OCI-M1 (cell line): ENCODE measurements around the gene IFT27.
A peak's percentile ranks its signal among the peaks of the same experiment; 100 is the strongest.
"Not testable (repeated sequence)": the region's sequence is repeated elsewhere in the genome, so short reads cannot be mapped to it uniquely, and the experiment has no call there.

ENCODE experiments used
- DNase-seq: peaks from one replicate; lab custom pipeline; 2025; lab: John Stamatoyannopoulos, UW

IFT27 gene

DNA sequence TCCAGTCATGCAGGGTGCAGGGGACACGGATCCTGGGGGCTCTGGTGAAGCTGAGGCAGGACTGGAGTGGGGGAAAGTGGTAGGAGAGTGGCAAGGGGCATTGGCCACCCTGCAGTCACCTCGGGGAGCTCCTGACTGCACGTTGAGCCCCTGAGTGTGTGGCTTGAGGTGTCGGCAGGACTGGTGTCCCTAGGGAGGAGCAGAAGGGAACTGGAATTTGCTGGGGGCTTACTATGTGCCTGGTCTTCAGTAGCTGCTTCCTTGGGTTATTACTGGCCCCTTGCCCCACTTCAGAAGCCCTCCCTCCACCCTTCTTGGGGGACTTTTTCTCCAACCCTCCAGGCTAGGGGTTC is 31.5 kb downstream of the IFT27 start:
- DNase-seq = no peak

DNA sequence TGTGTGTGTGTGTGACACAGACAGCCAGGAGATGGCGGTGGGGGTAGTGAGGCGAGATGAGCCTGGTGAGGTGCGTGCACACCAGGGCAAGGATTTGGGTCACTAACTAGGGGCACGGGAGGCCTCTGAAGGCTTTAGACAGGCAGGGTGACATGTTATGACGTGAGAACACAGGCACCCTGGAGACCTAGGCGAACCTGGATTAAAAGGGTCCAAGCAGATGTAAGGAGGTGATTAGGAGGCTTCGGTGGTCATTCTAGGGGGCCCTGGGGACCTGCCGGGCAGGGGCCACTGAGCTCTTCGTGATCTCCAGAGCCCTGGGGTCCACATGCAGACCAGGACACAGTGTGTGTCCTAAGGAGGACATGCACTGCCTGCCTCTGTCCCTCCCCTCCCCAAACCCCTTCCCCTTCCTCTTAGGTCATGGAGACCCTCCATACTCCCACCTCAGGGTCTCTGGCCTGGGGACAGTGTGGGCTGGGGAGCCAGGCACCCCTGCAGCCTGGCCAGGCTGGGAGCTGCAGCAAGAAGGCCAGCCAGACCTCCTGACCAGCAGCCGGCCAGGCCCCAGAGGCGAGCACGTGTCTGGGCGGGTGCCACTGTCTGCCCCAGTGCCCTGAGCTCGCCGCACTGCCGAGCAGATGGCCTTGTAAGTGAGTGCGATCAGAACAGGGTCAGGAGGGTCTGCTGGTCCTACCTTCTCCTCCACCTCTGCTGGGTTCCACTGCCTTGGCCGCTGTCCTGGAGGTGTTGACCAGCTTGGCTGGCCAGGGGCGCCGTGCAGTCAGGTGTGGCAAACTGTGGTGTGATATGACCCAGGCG is 32.1 kb downstream of the IFT27 start:
- DNase-seq = no peak

DNA sequence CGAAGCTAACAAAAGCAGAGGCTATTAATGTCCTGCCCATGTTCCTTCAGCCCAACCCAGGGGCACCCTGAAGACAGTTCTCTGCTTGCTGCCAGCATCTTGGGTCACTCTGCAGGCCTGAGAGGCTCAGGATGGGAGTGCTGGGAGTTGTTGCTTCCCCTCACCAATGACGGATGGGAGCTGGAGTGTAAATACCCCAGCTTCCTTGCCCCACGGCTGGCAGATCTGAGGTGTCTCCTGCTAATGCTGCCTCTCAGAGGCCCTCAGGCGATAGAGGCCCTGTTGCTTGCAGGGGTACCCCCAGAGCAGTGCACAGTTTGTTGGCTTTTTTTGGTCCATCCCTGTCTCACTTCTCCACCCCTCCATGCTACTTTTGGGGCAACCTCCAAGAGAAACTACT is 32.9 kb downstream of the IFT27 start:
- DNase-seq = no peak

DNA sequence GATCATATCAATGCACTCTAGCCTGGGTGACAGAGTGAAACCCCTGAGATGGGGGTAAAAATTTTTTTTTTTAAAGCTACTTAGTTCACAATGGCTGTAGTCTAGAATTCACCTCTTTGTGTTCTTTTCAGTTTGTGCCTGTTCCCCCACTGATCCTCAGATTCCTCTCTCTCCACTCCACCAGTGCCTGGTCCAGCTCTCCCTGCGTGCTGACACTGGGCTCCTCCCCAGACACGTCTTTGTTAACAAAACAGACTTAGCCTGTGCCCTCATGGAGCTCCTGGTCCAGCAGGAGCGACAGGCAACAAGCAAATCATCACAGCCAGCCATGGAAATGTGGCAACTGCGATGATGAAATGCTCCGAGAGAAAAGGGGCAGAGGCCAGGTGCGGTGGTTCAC is 34.0 kb downstream of the IFT27 start:
- no peak for DNase-seq

DNA sequence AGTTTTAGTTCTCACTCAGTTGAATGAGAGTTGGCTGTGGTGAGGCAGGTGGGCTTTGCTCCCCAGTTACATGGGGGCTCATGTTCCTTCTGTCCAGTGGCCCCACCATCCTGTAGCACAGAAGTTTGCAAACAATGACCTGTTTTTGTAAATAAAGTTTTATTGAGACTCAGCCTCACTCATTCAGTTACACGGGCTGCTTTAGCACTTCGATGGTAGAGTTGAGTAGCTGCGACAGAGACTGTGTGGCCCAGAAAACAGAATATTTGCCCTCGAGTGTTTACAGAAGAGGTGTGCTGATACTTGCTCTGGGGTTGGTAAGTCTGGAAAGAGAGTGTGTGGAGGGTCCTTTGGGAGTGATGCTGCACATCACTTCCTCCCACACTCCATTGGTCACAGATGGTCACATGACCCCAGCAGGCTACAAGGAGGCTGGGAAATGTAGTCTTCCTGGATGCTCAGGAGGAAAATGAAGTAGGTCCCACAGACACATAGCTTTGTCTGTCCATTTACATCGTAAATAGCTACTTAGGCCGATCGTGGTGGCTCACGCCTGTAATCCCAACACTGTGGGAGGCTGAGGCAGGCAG is 34.6 kb downstream of the IFT27 start:
- peak; percentile 30 for DNase-seq

DNA sequence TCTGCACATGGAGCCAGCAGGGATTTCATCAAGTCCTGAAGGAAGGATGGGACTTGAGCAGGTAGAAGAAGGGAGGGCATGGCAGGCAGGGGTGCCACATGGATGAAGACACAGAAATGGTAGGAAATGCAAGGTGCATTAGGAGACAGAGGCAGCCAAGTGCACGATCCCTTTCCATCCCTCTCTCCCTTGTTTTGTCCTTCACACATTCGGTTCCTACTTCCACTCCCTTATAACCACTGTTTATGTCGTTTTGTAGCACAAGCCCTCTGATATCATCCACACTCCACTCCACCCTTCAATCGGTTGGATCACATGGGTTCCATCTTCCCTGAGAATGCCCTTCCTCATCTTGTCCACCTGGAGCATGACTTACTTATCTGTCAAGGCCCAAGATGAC is 35.2 kb downstream of the IFT27 start:
- no peak for DNase-seq

DNA sequence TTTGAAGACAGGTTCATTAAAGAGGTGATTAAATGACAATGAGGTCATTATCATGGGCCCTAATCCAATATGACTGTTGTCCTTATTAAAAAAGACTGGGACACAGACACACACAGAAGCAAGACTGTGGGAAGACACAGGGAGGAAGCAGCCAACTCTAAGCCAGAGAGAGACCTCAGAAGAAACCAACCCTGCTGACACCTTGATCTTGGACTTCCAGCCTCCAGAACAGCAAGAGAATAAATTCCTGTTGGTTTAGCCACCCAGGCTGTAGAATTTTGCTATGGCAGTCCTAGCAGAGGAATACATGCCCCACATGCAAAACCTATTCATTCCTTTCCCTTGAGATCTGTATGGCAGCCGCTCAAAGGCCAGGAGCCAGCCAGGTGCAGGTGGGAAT is 36.7 kb downstream of the IFT27 start:
- no peak for DNase-seq

DNA sequence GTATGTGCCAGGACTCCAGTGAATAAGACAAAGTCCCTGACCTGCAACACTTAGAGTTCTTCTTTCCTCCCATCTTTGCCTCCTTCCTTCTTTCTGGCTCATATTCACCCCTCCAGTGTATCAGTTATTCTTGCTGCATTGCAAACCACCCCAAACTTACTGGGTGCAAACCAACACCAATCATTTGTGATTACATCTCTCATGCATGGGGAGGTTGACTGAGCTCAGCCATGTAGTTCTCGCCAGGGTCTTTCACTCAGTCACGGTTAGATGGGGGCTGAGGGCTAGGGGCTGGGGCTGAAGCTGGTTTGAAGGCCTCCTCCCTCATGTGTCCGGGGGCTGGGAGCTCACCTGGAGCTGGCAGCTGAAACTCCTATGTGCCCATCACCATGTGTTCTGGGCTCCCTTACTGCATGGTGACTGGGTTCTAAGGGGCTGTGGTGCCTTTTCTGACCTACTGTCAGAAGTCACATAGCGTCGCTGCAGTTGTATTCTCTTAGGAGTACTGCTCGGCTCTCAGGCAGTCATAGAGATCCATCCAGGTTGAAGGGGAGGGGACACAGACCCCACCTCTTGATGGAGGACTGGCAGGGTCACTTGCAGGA is 37.4 kb downstream of the IFT27 start:
- no peak for DNase-seq

DNA sequence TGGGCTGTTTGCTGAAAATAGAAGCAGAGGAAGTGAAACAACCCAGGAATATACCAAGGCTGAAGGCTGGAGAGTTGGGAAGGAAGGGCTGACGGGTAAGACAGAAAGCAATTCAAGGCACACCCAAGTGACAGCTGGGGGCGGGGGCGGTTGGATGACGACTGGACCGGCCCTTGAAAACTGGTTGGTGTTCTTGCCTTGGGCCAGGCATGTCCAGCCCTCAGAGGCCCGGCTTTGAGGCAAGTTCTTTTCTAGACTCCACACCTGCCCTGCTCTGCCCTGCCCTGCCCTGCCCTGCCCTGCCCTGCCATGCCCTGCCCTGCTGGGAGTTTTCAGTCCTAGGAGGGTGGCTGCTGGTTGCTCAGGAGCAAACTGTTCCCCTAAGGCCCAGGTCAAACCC is 38.1 kb downstream of the IFT27 start:
- DNase-seq = no peak

DNA sequence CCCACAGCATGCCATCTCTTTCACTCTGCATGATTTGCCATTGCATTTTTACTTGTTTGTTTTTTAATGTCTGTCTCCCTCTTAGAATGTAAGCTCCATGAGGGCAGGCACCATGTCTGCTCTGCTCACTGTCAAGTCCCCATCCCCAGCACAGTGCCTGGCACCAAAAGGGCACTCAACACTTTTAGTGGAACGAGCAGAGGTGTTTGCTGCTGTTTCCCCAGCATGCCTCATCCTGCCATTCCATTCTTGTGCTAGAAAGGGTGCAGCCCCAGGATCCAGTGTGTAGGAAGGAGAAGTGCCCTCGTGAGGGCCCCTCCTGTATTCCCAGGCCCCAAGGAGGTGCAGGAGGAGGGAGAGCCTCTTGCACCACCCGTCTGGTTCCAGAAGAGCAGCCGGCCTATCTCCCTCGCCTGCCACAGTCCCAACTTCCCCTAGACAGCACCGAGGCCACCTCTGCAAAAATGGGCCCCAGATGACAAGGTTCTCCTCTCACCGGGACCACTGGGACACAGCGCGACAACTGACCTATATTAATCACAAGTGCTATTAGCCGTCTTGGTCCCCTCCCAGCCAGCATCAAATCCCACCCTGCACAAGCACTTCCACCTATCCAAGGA is 39.1 kb downstream of the IFT27 start:
- DNase-seq = no peak

DNA sequence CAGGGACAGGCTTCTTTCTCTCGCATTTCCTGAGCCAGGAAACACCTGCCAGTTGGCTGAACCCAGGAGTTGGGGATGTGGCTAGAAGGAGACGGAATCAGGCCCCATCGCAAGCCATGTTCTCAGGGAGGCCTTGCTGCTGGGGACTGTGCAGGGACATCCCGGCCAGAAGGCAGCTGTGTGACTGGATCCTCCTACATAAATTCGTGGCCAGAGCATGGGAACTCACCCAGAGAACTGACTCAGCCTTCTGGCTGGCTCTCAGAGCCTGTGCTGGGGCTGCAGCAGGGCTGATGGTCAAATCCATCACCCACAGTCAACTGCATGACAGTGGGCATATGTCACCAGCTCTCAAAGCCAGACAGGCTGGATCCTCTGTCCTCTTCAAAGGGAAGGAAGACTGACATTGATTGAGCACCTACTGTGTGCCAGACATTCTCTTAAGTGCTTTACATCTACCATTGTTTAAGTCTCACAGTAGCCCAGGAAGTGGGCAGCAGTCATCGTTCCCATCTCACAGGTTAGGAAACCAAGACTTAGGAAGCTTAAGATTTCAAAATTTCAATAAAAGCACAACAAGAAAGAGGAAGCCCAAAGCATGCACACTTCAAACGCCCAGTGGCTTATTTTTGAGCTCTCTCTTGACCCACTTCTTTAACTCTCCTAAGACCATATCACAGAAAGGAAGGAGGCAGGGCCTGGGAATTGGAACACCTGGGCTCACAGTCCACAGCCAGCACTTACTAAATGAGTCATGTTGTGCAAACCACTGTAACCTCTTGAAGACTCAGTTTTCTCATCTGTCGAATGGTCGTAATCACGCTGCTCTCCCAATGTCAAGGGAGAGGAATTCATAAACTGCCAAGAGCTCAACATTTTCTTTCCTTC is 41.5 kb downstream of the IFT27 start:
- DNase-seq = no peak

DNA sequence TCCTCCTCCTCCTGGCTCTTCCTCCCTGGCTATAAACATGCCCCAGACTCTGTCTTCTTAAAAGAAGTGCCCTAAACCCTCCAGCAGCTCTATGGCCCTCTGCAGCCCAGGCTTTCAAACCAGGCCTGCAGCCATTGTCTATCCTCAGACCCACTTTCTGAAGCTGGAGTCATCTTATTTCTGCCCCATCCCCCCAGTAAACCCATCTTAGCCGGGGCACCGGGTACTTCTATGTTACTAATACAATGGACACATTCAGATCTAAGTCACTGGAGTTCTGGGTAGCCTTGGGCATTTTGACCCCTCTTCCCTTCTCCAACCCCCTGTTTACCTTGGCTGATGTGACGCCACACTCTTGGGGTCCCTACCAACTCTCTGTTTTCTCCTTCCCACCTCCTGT is 42.6 kb downstream of the IFT27 start:
- no peak for DNase-seq

DNA sequence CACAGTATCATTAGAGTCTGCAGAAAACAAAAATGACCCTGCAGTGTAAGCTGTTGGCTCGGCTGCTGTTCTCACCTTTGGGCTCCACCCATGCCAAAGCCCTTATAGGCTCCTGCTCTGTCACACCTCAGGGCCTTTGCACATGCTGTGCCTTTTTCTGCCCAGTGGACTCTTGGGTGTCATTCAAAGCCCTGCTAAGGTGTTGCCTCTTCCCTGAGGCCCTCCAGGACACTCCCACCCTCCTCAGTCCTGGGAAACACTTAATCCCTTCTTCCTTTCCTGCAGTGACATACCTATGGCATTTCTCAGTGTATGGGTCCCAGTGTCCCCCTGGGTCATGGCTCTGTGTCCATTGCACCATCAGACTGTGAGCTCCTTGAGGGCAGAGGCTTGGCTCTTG is 43.3 kb downstream of the IFT27 start:
- DNase-seq = no peak

DNA sequence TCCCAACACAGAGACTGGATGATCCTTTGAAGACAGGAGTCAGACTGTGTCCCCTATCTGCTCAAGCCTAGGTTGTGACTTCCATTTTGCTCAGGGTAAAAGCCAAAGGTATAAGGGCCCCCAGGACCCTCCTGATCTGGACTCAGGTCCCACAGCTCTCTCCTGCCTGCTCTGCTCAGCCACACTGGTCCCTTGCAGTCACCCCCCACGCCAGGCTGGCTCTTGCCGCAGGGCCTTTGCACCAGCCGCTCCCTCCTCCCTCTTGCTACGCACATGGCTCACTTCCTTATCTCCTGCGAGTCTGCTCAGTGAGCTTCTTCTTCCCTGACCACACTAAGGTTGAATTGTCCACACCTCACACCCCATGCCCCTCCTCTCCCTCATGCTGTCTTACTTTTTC is 44.0 kb downstream of the IFT27 start:
- no peak for DNase-seq

DNA sequence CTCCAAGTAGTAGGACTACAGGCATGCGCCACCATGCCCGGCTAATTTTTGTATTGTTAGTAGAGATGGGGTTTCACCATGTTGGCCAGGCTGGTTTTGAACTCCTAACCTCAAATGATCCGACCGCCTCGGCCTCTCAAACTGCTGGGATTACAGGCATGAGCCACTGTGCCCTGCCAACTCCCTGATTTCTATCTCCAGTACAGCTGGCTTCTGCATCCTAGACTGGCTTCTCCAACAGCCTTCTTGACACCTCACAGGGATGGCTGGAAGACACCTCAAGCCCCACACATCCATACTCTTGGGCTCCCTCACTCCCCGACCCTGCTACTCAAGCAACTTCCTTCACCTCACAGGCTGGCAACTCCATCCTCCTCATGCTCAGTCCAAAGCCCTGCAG is 44.6 kb downstream of the IFT27 start:
- DNase-seq = not testable (repeated sequence)

DNA sequence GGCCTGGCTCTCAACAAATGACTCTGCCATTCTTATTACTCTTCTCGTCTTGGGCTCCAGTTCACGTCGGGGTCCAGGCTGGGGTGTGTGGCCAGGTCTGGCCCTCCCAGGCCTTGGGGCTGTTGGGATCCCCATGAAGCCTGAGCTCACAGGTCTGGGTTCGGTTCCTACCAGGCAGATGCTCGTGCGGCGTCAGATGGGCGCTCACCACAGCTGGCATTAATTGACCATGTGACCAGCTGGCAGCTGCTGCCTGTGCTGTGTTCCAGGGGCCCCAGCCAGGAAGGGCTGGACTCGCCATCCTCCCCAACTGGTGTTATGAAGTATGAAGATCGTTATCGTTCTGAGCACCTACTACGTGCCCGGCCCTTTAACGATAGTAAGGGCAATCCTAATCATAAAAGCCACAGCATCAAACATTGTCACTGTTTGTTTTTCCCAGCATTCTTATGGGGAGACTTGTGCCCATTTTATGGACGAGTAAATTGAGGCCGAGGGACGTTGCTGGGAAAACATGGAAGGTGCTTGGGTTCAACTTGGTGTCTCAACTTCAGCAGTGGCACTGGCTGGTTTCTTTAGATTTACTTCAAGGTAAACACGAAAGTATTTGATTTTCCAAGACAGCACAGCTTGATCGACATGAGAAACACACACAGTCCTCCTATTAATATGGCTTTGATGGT is 45.6 kb downstream of the IFT27 start:
- no peak for DNase-seq

DNA sequence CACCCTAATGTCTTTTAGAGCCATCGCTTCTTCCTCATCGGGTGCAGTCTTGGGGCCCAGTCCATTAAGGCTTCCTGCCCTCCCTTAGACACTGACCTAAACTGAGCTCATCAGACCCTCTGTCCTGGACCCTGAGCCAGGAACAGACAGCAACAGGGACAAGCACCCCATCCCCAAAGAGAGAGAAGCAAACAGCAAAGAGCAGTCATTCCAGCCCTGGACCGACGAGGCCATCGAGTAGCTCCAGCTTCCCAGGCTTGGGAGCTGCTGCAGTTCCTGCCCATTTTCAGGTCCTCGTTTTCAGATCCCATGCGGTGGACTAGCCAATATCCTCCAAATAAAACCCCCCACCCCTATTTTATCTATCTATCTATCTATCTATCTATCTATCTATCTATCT is 46.6 kb downstream of the IFT27 start:
- DNase-seq = no peak

DNA sequence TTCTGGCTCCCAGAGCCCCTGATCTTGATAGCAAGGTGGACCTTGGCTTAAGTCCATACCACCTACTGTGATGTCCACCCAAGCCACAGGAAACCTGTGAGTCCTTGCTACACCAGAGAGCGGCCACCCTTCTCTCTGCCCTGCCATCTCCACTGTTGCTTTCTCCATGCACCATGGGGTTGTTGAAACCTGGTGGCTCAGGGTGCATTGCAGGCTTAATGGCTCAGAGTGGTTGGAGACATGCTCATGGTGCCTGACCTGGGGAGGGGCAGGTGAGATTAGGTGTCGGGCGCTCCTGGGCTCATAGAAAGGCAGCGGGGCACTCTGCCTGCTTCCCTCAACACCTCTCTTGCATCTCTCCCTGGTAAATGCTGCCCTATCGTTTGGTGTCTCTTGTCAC is 47.4 kb downstream of the IFT27 start:
- DNase-seq = no peak

DNA sequence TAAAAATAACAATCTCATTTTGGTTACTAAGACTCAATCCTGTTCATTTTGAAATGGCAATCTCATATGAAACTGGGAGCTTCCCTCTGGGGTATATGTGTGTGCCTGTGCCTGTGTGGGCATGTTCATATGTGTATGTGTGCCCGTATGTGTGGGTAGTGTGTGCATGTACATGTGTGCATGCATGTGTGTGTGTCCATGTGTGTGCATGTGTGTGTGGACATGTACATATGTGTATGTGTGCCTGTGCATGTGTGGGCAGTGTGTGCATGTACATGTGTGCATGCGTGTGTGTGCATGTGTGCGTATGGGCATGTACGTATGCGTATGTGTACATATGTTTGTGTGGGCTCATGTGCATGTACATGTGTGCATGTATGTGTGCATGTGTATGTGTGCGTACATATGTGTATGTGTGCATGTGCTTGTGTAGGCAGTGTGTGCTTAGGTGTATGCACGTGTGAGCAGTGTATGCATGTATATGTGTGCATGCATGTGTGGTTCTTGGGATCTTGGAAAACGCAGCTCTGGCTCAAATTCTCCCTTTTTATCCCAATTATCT is 47.9 kb downstream of the IFT27 start:
- no peak for DNase-seq

DNA sequence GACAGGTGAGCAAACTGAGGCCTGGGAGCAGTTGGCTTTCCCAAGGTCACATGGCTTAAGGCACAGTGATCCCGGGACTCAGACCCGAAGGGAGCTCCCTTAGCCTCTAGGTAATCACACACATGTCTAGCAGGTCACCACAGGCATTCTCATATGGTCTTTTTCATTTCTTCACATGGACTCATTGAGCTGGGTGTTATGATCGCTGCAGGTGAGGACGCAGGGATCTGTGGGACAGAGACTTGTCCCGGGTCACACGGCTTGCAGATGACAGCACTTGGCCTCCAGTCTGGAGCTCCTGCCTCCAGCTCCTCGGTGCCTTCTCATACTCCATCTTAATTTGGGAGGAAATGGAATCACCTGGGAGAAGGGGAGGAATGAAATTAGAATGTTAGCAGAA is 48.8 kb downstream of the IFT27 start:
- no peak for DNase-seq

DNA sequence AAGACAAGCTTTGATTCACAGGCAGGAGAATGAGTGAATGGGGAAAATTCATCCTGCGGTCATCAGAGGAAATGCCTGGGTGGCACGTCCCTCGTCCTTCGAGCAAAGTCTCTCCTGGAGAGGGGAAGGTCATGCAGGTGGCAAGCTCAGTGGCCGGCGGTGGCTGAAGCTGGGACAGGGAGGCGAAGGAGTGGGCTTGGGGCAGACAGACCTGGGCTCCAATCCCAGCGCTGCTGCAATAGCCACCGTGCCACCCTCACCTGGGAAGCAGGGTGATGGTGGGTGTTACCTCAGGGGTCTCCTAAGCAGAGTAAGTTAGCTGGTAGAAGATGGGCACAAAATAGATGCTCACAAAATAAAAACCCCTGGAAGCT is 49.9 kb downstream of the IFT27 start:
- no peak for DNase-seq
